ENCODE results near the gene NES.

The NES gene

GRCh38 chr1:156707417-156708217 is 30.4 kb upstream of the NES start:
- Mint-ChIP-seq H3K36me3 (ENCODE audit: low read depth) (peaks cover 1% of the 10 kb centered on the region), H3K4me3 (no peak overlapping the region), H3K27ac (no peak overlapping the region), H3K4me1 (ENCODE audit: low read depth) (peaks cover 17% of the 10 kb centered on the region), H3K9me3 (no peaks in the 10 kb centered on the region), H3K27me3 (ENCODE audit: low read depth) (peaks cover 42% of the 10 kb centered on the region)

GRCh38 chr1:156706657-156707416 is 29.6 kb upstream of the NES start:
- peaks cover 1% of the 10 kb centered on the region for H3K36me3 Mint-ChIP-seq (ENCODE audit: low read depth)
- no peaks in the 10 kb centered on the region for H3K9me3 Mint-ChIP-seq
- peaks cover 17% of the 10 kb centered on the region for H3K4me1 Mint-ChIP-seq (ENCODE audit: low read depth)
- no peak overlapping the region for H3K27ac Mint-ChIP-seq
- peak overlapping the region; percentile 84 for H3K4me3 Mint-ChIP-seq
- peaks cover 46% of the 10 kb centered on the region for H3K27me3 Mint-ChIP-seq (ENCODE audit: low read depth)

GRCh38 chr1:156705918-156706656 is 28.9 kb upstream of the NES start:
- Mint-ChIP-seq H3K9me3 (no peaks in the 10 kb centered on the region), H3K4me1 (ENCODE audit: low read depth) (peaks cover 17% of the 10 kb centered on the region), H3K4me3 (peak overlapping the region; percentile 84), H3K27ac (peak overlapping the region; percentile 62), H3K27me3 (ENCODE audit: low read depth) (peaks cover 46% of the 10 kb centered on the region), H3K36me3 (ENCODE audit: low read depth) (peaks cover 1% of the 10 kb centered on the region)

- peaks cover 1% of the 10 kb centered on the region for H3K36me3 Mint-ChIP-seq (ENCODE audit: low read depth)
- peak within 1 kb of the TSS; percentile 62 for H3K27ac Mint-ChIP-seq
- H3K9me3 Mint-ChIP-seq: no peaks in the 10 kb centered on the region
- H3K4me3 Mint-ChIP-seq: peak within 1 kb of the TSS; percentile 84
- H3K27me3 Mint-ChIP-seq (ENCODE audit: low read depth): peaks cover 46% of the 10 kb centered on the region
- H3K4me1 Mint-ChIP-seq (ENCODE audit: low read depth): peaks cover 17% of the 10 kb centered on the region
Measured at GRCh38 chr1:156705321-156705917, 28.2 kb upstream of the NES start, which contains the start of gene CRABP2. TSS of gene CRABP2 (minus strand) at chr1:156705583. CDS start at chr1:156705446, 137 bp downstream.

GRCh38 chr1:156704930-156705320 is 27.7 kb upstream of the NES start:
- Mint-ChIP-seq H3K27ac (no peak overlapping the region), H3K9me3 (no peaks in the 10 kb centered on the region), H3K4me3 (peak overlapping the region; percentile 28), H3K36me3 (ENCODE audit: low read depth) (peaks cover 1% of the 10 kb centered on the region), H3K27me3 (ENCODE audit: low read depth) (peaks cover 46% of the 10 kb centered on the region), H3K4me1 (ENCODE audit: low read depth) (peaks cover 17% of the 10 kb centered on the region)

GRCh38 chr1:156704166-156704711 is 27.0 kb upstream of the NES start:
- Mint-ChIP-seq H3K27me3 (ENCODE audit: low read depth) (peaks cover 50% of the 10 kb centered on the region), H3K4me3 (no peak overlapping the region)

GRCh38 chr1:156703741-156704140 is 26.5 kb upstream of the NES start:
- H3K36me3 Mint-ChIP-seq (ENCODE audit: low read depth): peaks cover 2% of the 10 kb centered on the region
- H3K4me1 Mint-ChIP-seq (ENCODE audit: low read depth): peaks cover 17% of the 10 kb centered on the region
- no peak overlapping the region for H3K4me3 Mint-ChIP-seq
- H3K9me3 Mint-ChIP-seq: no peaks in the 10 kb centered on the region
- peaks cover 54% of the 10 kb centered on the region for H3K27me3 Mint-ChIP-seq (ENCODE audit: low read depth)
- H3K27ac Mint-ChIP-seq: no peak overlapping the region

More at GRCh38 chr1:156704166-156704711, 27.0 kb upstream of the NES start:
- peaks cover 17% of the 10 kb centered on the region for H3K4me1 Mint-ChIP-seq (ENCODE audit: low read depth)
- no peaks in the 10 kb centered on the region for H3K9me3 Mint-ChIP-seq
- H3K36me3 Mint-ChIP-seq (ENCODE audit: low read depth): peaks cover 1% of the 10 kb centered on the region
- H3K27ac Mint-ChIP-seq: no peak overlapping the region

- H3K4me1 Mint-ChIP-seq (ENCODE audit: low read depth): peaks cover 17% of the 10 kb centered on the region
- peaks cover 58% of the 10 kb centered on the region for H3K27me3 Mint-ChIP-seq (ENCODE audit: low read depth)
- no peak overlapping the region for H3K27ac Mint-ChIP-seq
- no peaks in the 10 kb centered on the region for H3K9me3 Mint-ChIP-seq
- H3K4me3 Mint-ChIP-seq: no peak overlapping the region
- H3K36me3 Mint-ChIP-seq (ENCODE audit: low read depth): peaks cover 1% of the 10 kb centered on the region
Measured at GRCh38 chr1:156703336-156703735, 26.1 kb upstream of the NES start.

GRCh38 chr1:156700736-156701531 is 23.7 kb upstream of the NES start:
- peaks cover 7% of the 10 kb centered on the region for H3K4me1 Mint-ChIP-seq (ENCODE audit: low read depth)
- H3K27me3 Mint-ChIP-seq (ENCODE audit: low read depth): peaks cover 60% of the 10 kb centered on the region
- no peak overlapping the region for H3K27ac Mint-ChIP-seq
- H3K36me3 Mint-ChIP-seq (ENCODE audit: low read depth): peaks cover 1% of the 10 kb centered on the region
- H3K9me3 Mint-ChIP-seq: no peaks in the 10 kb centered on the region
- no peak overlapping the region for H3K4me3 Mint-ChIP-seq

GRCh38 chr1:156698995-156699394 is 21.8 kb upstream of the NES start:
- Mint-ChIP-seq H3K4me1 (ENCODE audit: low read depth) (no peaks in the 10 kb centered on the region), H3K36me3 (ENCODE audit: low read depth) (peaks cover 1% of the 10 kb centered on the region), H3K9me3 (no peaks in the 10 kb centered on the region), H3K27ac (no peak overlapping the region), H3K27me3 (ENCODE audit: low read depth) (peaks cover 50% of the 10 kb centered on the region), H3K4me3 (no peak overlapping the region)

GRCh38 chr1:156697481-156697880 is 20.3 kb upstream of the NES start:
- H3K4me3 Mint-ChIP-seq: no peak overlapping the region
- no peaks in the 10 kb centered on the region for H3K9me3 Mint-ChIP-seq
- H3K27me3 Mint-ChIP-seq (ENCODE audit: low read depth): peaks cover 50% of the 10 kb centered on the region
- H3K4me1 Mint-ChIP-seq (ENCODE audit: low read depth): peaks cover 8% of the 10 kb centered on the region
- no peak overlapping the region for H3K27ac Mint-ChIP-seq
- H3K36me3 Mint-ChIP-seq (ENCODE audit: low read depth): peaks cover 3% of the 10 kb centered on the region

- H3K36me3 Mint-ChIP-seq (ENCODE audit: low read depth): peaks cover 3% of the 10 kb centered on the region
- H3K4me3 Mint-ChIP-seq: no peak overlapping the region
- no peak overlapping the region for H3K27ac Mint-ChIP-seq
- H3K4me1 Mint-ChIP-seq (ENCODE audit: low read depth): peaks cover 14% of the 10 kb centered on the region
- no peaks in the 10 kb centered on the region for H3K9me3 Mint-ChIP-seq
- peaks cover 55% of the 10 kb centered on the region for H3K27me3 Mint-ChIP-seq (ENCODE audit: low read depth)
Measured at GRCh38 chr1:156696755-156697154, 19.5 kb upstream of the NES start.

GRCh38 chr1:156694690-156694962 is 17.4 kb upstream of the NES start:
- H3K27ac Mint-ChIP-seq: no peak overlapping the region
- H3K27me3 Mint-ChIP-seq (ENCODE audit: low read depth): peaks cover 74% of the 10 kb centered on the region
- no peak overlapping the region for H3K4me3 Mint-ChIP-seq
- H3K4me1 Mint-ChIP-seq (ENCODE audit: low read depth): peaks cover 18% of the 10 kb centered on the region
- H3K9me3 Mint-ChIP-seq: no peaks in the 10 kb centered on the region
- H3K36me3 Mint-ChIP-seq (ENCODE audit: low read depth): peaks cover 3% of the 10 kb centered on the region

Data from T-helper 1 cell treated with Interleukin-12 subunit alpha and Interleukin-12 subunit beta and Interleukin-4 antibody, amounts not matched to agents 30 μg/mL and 1 μg/mL, for 36 hours (primary cell).